GM12891 (cell line): ENCODE results near the gene C4orf50.

ENCODE experiments used
- POLR2A ChIP-seq: IDR thresholded peaks from 2 replicates; pipeline ENCODE4 v1.6.1; 2011; ENCODE audit warnings: low read depth, low read length, control low read depth
- POLR2AphosphoS5 ChIP-seq: IDR thresholded peaks from 2 replicates; pipeline ENCODE4 v1.6.1; 2011; ENCODE audit warnings: low read depth, low read length, control low read depth
- POU2F2 ChIP-seq: IDR thresholded peaks from 2 replicates; pipeline ENCODE4 v1.6.1; 2011; ENCODE audit warnings: low read depth, mild to moderate bottlenecking, control low read depth, low read length, moderate library complexity
- SPI1 ChIP-seq: IDR thresholded peaks from 2 replicates; pipeline ENCODE4 v1.6.1; 2011; ENCODE audit warnings: low read depth, low read length, control low read depth
- TAF1 ChIP-seq: IDR thresholded peaks from 2 replicates; pipeline ENCODE4 v1.6.1; 2011; ENCODE audit warnings: low read depth, low read length, control low read depth

DNA sequence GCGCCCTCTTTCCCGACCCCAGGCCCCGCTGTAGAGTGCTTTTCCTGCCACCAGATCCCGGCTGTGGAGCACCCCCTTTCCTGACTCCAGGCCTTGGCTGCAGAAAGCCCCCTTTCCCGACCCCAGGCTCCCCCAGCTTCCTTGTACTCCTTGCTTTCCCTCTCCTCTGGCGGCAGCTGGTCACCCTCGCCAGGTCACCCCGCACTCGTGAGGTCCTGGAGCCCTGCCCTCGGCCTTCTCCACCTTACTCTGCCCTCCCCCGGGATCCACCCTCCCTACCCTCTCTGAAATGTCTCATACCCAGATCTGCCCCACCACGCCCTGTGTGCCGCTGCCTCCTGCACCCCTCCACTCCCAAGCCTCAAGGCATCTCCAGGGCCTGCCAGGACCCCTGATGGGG lies 25.0 kb upstream of the C4orf50 start:
- TF ChIP-seq POLR2AphosphoS5, result no peak
- no peak for TF ChIP-seq TAF1
- no peak for TF ChIP-seq POLR2A
- TF ChIP-seq SPI1, result no peak
- no peak for TF ChIP-seq POU2F2
